NAMALWA (cell line): Measurements from ENCODE around the gene TRIP11.

Experiments used
- DNase-seq: peaks from one replicate; pipeline ENCODE4 v3.0.0-alpha.2; 2015; ENCODE audit warnings: low spot score

TRIP11 gene

GRCh38 chr14:92009604-92010003 lies 30.3 kb downstream of the TRIP11 start:
- DNase-seq: no peak

GRCh38 chr14:92005019-92005418 lies 34.8 kb downstream of the TRIP11 start:
- no peak for DNase-seq

DNA sequence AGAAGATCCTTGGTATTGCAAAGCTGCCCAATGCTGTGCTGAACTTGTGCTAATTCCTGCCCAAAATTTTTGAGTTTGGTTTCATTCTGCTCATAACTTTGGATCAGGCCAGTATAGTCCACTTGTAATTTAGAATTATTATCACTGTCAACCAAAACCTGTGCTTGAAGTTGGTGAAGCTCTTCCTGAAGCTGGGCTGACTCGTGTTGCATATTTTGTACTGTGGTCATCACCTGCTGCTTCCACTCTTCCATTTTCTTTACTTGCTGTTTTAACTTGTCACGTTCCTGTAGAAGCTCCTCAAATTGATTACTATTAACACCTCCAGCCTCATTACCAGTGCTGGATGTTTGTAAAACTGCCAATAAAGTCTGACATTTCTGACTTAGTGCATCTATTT lies 35.8 kb downstream of the TRIP11 start:
- no peak for DNase-seq

DNA sequence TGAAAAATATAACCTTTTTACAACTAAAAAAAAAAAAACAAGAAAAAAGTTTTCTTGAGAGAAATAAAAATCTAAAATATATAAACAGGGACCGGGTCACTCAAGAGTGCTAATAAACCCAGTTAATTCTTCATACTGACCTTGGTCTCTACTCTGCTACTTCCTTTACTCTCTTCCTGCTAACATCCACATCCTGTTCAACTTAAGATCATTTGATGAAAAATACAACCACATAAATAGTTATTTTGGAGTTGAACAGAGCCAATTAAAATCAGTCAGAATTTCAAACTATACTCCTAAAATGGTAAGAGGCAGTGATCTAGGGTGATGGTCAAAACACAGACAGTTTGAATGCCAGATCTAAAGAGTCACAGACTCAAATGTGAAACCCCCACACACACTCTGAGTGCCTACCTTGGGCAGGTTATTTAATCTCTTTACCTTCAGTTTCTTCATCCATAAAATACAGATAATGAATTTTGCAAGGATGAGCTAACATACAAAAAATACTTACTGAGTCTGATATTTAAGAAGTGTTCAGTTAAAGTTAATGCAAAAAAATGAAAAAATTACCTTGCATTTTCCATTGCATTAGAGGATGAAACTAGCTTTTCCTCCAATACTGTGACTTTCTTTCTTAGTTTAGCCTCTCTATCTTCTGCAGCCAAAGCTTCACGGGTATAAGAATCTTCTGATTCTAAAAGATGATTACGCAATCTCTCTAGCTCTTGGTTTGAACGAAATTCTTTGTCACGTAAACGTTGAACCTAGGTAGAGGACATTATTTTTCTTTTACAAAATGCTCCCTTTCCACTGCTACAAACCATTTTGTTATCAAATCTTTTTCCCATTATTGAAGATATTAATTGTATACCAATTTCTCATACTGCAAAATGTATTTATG lies 40.9 kb downstream of the TRIP11 start:
- no peak for DNase-seq

DNA sequence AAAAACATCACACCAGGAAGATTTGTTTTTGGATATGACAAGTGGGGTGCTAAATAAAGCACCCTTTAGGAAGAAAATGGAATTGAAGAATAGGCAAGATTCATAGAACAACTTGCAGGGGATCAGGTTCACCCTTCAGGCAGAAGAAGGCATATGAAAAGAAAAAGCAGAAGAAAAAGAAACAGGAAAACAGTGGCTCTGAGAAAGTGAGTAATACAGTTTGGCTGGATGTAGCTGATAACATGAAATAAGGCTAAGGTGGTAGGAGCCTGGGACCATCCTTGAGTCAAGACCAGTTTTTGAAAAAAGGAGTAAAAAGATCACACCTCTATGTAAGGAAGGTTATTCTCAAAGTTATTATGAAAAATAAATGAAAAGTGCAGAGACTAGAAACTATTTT lies 42.4 kb downstream of the TRIP11 start:
- DNase-seq: no peak

- peak; percentile 83 for DNase-seq
Measured at GRCh38 chr14:91996948-91997371, 42.9 kb downstream of the TRIP11 start.

DNA sequence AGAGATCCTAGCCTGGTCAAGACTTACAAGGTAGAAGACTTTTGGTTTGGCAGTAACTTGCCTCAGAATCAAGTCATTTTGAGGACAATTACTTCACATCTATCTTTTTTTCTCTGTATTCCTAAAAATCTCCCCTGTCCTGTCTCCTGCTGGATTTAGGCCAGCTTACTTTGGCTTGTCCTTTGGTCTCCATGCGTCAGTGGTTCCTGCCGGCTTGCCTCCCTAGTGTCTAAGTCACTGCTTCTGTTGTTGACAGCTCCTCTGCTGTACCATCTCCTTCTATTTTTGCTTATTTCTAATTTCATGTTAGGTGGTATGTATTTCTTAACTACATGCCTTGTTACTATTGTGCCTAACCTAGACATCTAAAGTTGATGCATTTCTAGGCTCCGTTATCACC lies 52.7 kb downstream of the TRIP11 start:
- DNase-seq: no peak

GRCh38 chr14:91985521-91986255 lies 54.2 kb downstream of the TRIP11 start:
- no peak for DNase-seq

DNA sequence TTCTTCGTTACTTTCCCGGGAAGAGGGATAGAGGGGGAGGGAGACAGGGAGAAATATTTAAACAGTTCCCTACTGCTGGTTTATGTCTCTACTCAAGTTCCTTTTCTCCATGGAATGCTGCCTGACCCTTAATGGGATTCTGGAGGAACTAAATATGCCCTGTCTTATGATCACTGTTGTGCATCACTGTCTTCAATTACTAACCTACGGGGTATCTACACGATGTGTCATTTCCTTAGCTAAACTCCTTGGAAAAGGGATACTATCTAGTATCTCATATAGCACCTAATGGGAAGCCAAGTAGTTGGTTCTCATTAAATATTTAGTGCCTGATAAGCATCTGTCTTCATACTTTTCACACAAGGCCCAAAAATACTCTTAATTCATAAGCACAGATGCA lies 54.9 kb downstream of the TRIP11 start:
- DNase-seq: no peak

GRCh38 chr14:91983588-91983987 lies 56.3 kb downstream of the TRIP11 start:
- DNase-seq: no peak

DNA sequence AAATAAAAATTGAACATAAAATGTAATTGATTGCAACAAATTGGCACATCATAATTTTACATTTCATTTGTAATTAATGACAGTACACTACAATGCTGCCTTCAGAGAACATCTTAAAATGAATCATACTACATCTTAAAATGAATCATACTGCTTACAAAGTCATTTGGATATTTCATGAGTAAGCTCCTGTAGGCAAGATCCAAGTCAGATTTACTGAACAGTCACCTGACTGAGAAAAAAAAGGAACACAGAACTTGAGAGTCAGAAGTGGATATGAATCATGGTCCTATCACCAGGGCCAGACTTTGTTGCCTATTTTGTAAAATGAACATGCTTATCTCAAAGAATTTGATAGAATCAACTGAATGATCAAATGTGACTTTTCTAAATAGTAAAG lies 59.7 kb downstream of the TRIP11 start:
- DNase-seq: no peak

- no peak for DNase-seq
Measured at GRCh38 chr14:91977884-91978283, 62.0 kb downstream of the TRIP11 start.

- no peak for DNase-seq
Measured at GRCh38 chr14:91975763-91976162, 64.1 kb downstream of the TRIP11 start.

DNA sequence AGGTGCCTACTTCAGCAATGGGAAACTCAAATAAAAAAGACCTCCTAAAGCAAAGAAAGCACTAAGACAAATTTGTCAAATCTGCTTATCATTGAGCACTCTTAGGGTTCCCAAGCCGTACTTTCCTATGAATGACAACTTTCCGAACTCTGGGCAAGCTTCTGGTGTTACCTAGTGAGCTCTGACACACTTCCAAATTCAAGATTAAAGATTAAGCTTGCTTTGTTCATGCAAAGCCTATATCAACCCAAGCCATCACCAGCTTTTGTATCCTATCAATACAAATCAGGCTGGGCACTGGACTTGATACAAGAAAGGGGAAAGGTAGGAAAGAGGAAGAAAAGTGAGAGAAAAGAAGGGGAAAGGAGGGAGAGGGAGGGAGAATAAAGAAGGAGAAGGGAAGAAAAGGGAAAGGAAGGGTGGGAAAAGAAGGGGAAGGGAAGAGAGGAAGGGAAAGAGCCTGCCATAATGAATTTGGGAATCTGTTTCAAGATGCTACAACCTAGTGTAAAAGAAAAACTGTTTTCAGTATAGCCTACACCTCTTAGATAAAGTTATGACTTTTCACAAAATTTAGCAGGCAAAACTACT lies 68.6 kb downstream of the TRIP11 start:
- DNase-seq: no peak

GRCh38 chr14:91968280-91968679 lies 71.6 kb downstream of the TRIP11 start:
- DNase-seq: peak; percentile 37

- no peak for DNase-seq
Measured at GRCh38 chr14:91964724-91965123, 75.1 kb downstream of the TRIP11 start.

DNA sequence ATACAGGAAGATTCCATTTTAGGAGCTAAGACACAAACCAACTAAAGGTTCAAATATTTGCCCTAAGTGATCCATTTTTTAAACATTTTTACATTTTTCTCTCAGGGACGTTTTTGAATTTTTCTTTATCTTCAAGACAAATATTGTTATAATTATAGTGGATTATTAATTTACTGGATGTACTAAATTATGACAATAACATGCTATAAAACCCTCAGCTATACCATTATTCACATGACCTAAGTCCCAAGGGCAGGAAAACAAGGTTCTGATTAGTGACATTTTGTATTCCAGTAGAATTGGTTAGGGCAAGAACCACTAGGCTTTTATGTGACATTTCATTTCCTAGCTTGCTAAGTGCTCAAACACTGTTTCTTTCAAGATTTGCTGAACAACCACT lies 75.8 kb downstream of the TRIP11 start:
- DNase-seq: no peak

- no peak for DNase-seq
Measured at GRCh38 chr14:91963465-91963864, 76.4 kb downstream of the TRIP11 start.

- DNase-seq: no peak
Measured at GRCh38 chr14:91961297-91962220, 78.3 kb downstream of the TRIP11 start.

- no peak for DNase-seq
Measured at GRCh38 chr14:91957876-91958313, 82.0 kb downstream of the TRIP11 start.

GRCh38 chr14:91956616-91957015 lies 83.2 kb downstream of the TRIP11 start:
- DNase-seq: no peak

GRCh38 chr14:91955168-91955567 lies 84.7 kb downstream of the TRIP11 start:
- DNase-seq: no peak
